ENCODE data around the gene TMIGD2.
"Not testable (repeated sequence)": the region's sequence is repeated elsewhere in the genome, so short reads cannot be mapped to it uniquely, and the experiment has no call there.

The TMIGD2 gene, protein sequence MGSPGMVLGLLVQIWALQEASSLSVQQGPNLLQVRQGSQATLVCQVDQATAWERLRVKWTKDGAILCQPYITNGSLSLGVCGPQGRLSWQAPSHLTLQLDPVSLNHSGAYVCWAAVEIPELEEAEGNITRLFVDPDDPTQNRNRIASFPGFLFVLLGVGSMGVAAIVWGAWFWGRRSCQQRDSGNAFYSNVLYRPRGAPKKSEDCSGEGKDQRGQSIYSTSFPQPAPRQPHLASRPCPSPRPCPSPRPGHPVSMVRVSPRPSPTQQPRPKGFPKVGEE

DNA sequence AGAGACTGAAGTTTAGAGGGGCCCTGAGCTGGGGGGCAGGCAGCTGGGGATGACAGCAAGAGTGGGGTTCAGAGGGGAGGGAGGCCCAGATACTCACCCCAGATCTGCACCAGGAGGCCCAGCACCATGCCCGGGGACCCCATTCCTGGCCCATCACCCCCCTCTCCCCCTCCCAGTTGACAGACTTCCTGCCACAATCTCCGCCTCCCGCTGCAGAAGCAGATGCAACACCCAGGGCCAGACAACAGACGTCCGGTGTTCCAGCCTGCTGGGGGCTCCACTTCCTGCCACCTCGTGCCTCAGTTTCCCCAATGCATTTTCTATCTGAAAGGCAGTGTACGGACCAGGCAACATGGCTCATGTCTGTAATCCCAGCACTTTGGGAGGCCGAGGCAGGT lies at the start of gene TMIGD2:
Gene TMIGD2 (minus strand): TSS at position 147 of the 398 bp plus-strand sequence. CDS start 4 bp downstream, at position 143.
- H3K4me3 ChIP-seq (ENCODE audit: low read length) = no peak within 1 kb of the TSS
- TF ChIP-seq, protein P1, sequence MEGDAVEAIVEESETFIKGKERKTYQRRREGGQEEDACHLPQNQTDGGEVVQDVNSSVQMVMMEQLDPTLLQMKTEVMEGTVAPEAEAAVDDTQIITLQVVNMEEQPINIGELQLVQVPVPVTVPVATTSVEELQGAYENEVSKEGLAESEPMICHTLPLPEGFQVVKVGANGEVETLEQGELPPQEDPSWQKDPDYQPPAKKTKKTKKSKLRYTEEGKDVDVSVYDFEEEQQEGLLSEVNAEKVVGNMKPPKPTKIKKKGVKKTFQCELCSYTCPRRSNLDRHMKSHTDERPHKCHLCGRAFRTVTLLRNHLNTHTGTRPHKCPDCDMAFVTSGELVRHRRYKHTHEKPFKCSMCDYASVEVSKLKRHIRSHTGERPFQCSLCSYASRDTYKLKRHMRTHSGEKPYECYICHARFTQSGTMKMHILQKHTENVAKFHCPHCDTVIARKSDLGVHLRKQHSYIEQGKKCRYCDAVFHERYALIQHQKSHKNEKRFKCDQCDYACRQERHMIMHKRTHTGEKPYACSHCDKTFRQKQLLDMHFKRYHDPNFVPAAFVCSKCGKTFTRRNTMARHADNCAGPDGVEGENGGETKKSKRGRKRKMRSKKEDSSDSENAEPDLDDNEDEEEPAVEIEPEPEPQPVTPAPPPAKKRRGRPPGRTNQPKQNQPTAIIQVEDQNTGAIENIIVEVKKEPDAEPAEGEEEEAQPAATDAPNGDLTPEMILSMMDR (conservative IDR thresholded peaks at IDR 0.05; ENCODE audit: low read depth, low read length) = no peak
- no peak for DNase-seq (ENCODE audit: low read depth)

DNA sequence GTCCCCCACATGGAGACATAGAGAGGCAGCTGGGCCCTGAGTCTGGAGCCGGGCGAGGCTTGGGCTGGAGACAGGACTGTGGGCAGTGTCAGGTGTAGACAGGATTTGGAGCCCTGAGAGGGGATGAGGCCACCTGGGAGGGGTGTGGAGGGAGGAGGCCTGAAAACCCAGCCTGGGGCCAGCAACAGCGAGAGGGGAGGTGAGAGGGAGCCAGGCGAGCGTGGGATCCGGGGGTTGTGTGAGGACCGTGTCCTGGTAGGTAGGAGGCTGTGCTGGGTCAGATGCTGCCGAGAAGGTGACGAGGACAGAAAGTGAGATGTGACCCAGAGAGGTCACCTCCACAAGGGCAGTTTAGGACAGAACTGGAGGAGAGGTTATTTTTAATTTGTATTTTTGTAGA lies 48.5 kb upstream of the TMIGD2 start:
- TF ChIP-seq, protein P1 (conservative IDR thresholded peaks at IDR 0.05; ENCODE audit: low read depth, low read length) = no peak
- DNase-seq (ENCODE audit: low read depth) = no peak
- no peak overlapping the region for H3K4me3 ChIP-seq (ENCODE audit: low read length)

DNA sequence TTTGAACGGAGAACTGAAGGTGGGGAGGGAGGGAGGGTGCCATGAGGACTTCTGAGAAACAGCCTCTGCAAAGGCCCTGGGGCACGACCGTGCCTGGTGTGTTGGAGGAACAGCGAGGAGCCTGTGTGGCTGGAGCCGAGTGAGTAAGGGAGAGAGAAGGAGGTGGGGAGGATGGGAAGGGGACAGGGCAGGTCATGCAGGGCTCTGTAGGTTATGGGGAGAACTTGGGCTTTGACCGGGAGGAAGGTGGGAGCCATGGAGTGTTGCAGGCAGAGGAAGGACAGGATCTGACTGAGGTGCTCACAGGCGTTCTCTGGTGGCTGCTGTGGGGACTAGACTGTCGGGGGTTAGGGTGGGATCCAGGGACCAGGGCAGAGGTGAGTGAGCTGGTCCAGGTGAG lies 47.9 kb upstream of the TMIGD2 start:
- no peak for DNase-seq (ENCODE audit: low read depth)
- TF ChIP-seq, protein P1 (conservative IDR thresholded peaks at IDR 0.05; ENCODE audit: low read depth, low read length) = no peak
- H3K4me3 ChIP-seq (ENCODE audit: low read length) = no peak overlapping the region

DNA sequence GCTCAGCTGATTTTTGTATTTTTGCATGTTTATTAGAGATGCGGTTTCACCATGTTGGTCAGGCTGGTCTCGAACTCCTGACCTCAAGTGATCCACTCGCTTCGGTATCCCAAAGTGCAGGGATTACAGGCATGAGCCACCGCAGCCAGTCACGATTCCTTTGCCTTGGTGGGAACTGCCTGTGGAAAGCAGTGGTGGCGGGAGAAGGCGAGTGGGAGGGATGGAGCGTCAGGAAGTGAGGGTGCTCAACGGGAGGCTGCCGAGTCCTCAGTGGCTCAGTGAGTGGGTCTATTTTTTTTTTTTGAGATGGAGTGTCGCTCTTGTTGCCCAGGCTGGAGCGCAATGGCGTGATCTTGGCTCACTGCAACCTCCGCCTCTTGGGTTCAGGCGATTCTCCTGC lies 47.0 kb upstream of the TMIGD2 start:
- DNase-seq (ENCODE audit: low read depth); H3K4me3 ChIP-seq (ENCODE audit: low read length): not testable (repeated sequence)

DNA sequence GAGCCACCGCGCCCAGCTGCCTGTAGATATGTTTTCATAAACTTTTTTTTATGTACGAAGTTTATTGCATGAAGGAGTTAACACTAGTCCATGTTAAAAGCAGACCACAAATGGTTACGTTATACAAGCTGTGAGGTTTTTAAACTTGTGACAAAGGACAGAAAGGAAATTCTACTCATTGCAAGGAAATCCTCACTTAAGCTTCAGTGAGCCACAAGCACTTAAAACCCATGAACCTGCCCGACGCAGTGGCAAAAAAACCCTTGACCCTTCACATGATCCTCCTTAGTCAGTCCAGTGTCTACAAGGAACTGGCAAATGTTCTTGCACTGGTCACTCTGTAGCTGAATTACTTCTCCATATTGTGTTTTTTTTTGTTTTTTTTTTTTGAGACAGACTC lies 45.3 kb upstream of the TMIGD2 start:
- H3K4me3 ChIP-seq (ENCODE audit: low read length) = no peak overlapping the region
- TF ChIP-seq, protein P1 (conservative IDR thresholded peaks at IDR 0.05; ENCODE audit: low read depth, low read length) = no peak
- no peak for DNase-seq (ENCODE audit: low read depth)

DNA sequence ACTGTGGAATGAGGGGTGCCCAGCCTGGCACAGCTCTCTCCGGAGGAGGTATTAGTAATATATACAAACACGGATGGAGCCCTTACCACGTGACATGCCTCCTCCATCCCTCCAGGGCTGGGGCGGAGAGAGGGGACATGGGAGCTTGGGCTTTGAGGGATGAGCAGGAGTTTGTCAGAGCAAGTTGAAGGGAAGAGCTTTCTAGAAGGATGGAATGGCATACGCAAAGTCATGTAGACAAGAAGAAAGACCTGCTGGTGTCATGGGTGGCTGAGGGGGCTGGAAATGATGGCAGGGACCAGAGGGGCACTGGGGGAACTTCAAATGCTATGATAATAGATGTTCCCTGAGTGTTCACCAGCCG lies 43.8 kb upstream of the TMIGD2 start:
- TF ChIP-seq, protein P1 (conservative IDR thresholded peaks at IDR 0.05; ENCODE audit: low read depth, low read length) = no peak
- H3K4me3 ChIP-seq (ENCODE audit: low read length) = no peak overlapping the region
- no peak for DNase-seq (ENCODE audit: low read depth)

DNA sequence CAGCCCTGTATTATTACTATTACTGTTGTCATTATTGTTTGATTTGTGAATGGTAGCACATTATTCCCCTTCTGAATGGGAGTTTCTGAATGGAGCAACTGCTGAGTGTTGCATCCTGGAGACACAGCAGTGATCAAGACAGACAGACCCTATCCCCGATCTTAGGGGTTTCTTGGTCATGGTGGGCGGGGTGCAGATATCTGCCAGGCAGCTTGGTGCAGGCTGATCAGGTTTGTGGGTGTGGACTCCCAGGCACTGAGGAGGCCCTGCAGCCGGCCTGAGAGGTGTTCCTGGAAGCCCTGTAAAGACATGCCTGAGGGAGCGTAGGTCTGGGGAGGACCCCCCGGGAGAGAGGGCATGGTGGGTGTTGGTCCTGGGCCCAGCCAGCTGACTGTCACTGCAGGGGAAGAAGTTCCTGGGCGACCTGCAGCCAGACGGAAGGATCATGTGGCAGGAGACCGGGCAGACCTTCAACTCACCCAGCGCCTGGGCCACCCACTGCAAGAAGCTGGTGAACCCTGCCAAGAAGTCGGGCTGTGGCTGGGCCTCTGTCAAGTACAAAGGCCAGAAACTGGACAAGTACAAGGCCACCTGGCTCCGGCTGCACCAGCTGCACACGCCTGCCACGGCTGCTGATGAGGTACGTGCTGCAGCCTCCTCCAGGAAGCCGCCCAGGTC lies 43.3 kb upstream of the TMIGD2 start:
- TF ChIP-seq, protein P1 (conservative IDR thresholded peaks at IDR 0.05; ENCODE audit: low read depth, low read length) = no peak
- no peak overlapping the region for H3K4me3 ChIP-seq (ENCODE audit: low read length)
- DNase-seq (ENCODE audit: low read depth) = no peak

Measured in retinal pigment epithelial cell (primary cell).